Activated T-cell treated with anti-CD3 and anti-CD28 coated beads, Interleukin-2, amount 50 U/mL, for 72 hours (primary cell): ENCODE results near the gene TTYH2. TPM values are rescaled to one million over a fixed set of nuclear protein-coding genes. Genes with fewer than 3 reads are reported as not detected.
"Not testable (repeated sequence)": the region's sequence is repeated elsewhere in the genome, so short reads cannot be mapped to it uniquely, and the experiment has no call there.

Experiments used
- ATAC-seq, 2 donors: fragments of 150-1000 bp; cut with Tn5 transposase; replicated peaks in 1 of 2; 2 replicates each; pipeline ENCODE4 v1.10.0; 2021; ENCODE audit warnings: moderate library complexity in 2 of 2, mild to moderate bottlenecking in 1 of 2
- DNase-seq, 2 donors: peaks; one replicate each; pipeline ENCODE4 v3.0.0; 2021 to 2022; ENCODE audit warnings: mixed read lengths in 1 of 2
- H3K27ac Mint-ChIP-seq: one replicate; pipeline ENCODE4 v1.8.0; 2022; ENCODE audit warnings: mild to moderate bottlenecking, moderate library complexity, mixed read lengths
- H3K27me3 Mint-ChIP-seq: one replicate; pipeline ENCODE4 v1.8.0; 2022; ENCODE audit warnings: low read depth, mixed read lengths
- H3K36me3 Mint-ChIP-seq, 2 donors: one replicate each; pipeline ENCODE4 v1.8.0; 2022; ENCODE audit warnings: mixed read lengths in 2 of 2, mild to moderate bottlenecking in 1 of 2; ENCODE audit not compliant: insufficient read depth in 2 of 2
- H3K4me1 Mint-ChIP-seq: one replicate; pipeline ENCODE4 v1.8.0; 2022; ENCODE audit warnings: low read depth, mixed read lengths
- H3K4me3 Mint-ChIP-seq, 2 donors: one replicate each; pipeline ENCODE4 v1.8.0; 2022; ENCODE audit warnings: mild to moderate bottlenecking in 2 of 2, mixed read lengths in 2 of 2, moderate library complexity in 2 of 2
- H3K9me3 Mint-ChIP-seq, 2 donors: one replicate each; pipeline ENCODE4 v1.8.0; 2022; ENCODE audit warnings: mixed read lengths in 2 of 2
- total RNA-seq, 2 donors: library from RNA; stranded (reverse); gene quantifications; one replicate each; pipeline ENCODE4 v1.2.3, GENCODE V29; 2022

Gene TTYH2
- total RNA-seq, 2 donors from 2014 or later, result 5.3 to 7.2 TPM

GRCh38 chr17:74274060-74274708 is 60.8 kb downstream of the TTYH2 start, which contains the start of gene DNAI2:
Gene DNAI2, plus strand, starts transcription at chr17:74274234. Its CDS starts 7,584 bp downstream, at chr17:74281818.
- ATAC-seq, result peak in 1 of 2 donors; percentile 41
- H3K27ac Mint-ChIP-seq, result peak within 1 kb of the TSS; percentile 69
- H3K4me1 Mint-ChIP-seq, result peaks cover 28% of the 10 kb centered on the region
- peaks cover 40% of the 10 kb centered on the region for H3K27me3 Mint-ChIP-seq
- peak within 1 kb of the TSS; percentile 80 to 89 for H3K4me3 Mint-ChIP-seq
- H3K9me3 Mint-ChIP-seq, result no peaks in the 10 kb centered on the region
- no peak for DNase-seq
- H3K36me3 Mint-ChIP-seq, result no peaks in the 10 kb centered on the region

GRCh38 chr17:74274709-74275340 is 61.5 kb downstream of the TTYH2 start:
- peak overlapping the region in 1 of 2 donors; percentile 89 for H3K4me3 Mint-ChIP-seq
- H3K9me3 Mint-ChIP-seq, result no peaks in the 10 kb centered on the region
- ATAC-seq, result peak in 1 of 2 donors; percentile 47
- H3K27me3 Mint-ChIP-seq, result peaks cover 40% of the 10 kb centered on the region
- DNase-seq, result no peak
- no peak overlapping the region for H3K27ac Mint-ChIP-seq
- no peaks in the 10 kb centered on the region for H3K36me3 Mint-ChIP-seq
- peaks cover 31% of the 10 kb centered on the region for H3K4me1 Mint-ChIP-seq

GRCh38 chr17:74276051-74276476 is 62.7 kb downstream of the TTYH2 start:
- Mint-ChIP-seq H3K4me3 (no peak overlapping the region), H3K27me3 (peaks cover 31% of the 10 kb centered on the region), H3K27ac (no peak overlapping the region), H3K9me3 (no peaks in the 10 kb centered on the region), H3K36me3 (no peaks in the 10 kb centered on the region), H3K4me1 (peaks cover 42% of the 10 kb centered on the region)
- DNase-seq (no peak), ATAC-seq (no peak)

GRCh38 chr17:74276541-74277009 is 63.2 kb downstream of the TTYH2 start:
- DNase-seq, result no peak
- H3K9me3 Mint-ChIP-seq, result no peaks in the 10 kb centered on the region
- no peak overlapping the region for H3K4me3 Mint-ChIP-seq
- H3K27ac Mint-ChIP-seq, result no peak overlapping the region
- H3K36me3 Mint-ChIP-seq, result no peaks in the 10 kb centered on the region
- H3K4me1 Mint-ChIP-seq, result peaks cover 42% of the 10 kb centered on the region
- ATAC-seq, result no peak
- peaks cover 30% of the 10 kb centered on the region for H3K27me3 Mint-ChIP-seq

GRCh38 chr17:74277935-74278334 is 64.6 kb downstream of the TTYH2 start:
- Mint-ChIP-seq H3K4me3 (no peak overlapping the region), H3K27ac (peak overlapping the region; percentile 50), H3K36me3 (no peaks in the 10 kb centered on the region), H3K4me1 (peaks cover 46% of the 10 kb centered on the region), H3K9me3 (no peaks in the 10 kb centered on the region), H3K27me3 (peaks cover 23% of the 10 kb centered on the region)
- ATAC-seq, result no peak
- no peak for DNase-seq

- not testable (repeated sequence) for ATAC-seq, H3K36me3 Mint-ChIP-seq, H3K27me3 Mint-ChIP-seq, H3K9me3 Mint-ChIP-seq, DNase-seq
- Mint-ChIP-seq H3K27ac (peak overlapping the region; percentile 12), H3K4me3 (peak overlapping the region; percentile 36 to 54), H3K4me1 (peaks cover 51% of the 10 kb centered on the region)
Measured at GRCh38 chr17:74279617-74280016, 66.2 kb downstream of the TTYH2 start.

- DNase-seq (peak; percentile 62 to 66), ATAC-seq (peak; percentile 57 to 78)
- Mint-ChIP-seq H3K9me3 (no peaks in the 10 kb centered on the region), H3K27me3 (peaks cover 10% of the 10 kb centered on the region), H3K27ac (peak overlapping the region; percentile 12), H3K36me3 (no peaks in the 10 kb centered on the region), H3K4me1 (peaks cover 51% of the 10 kb centered on the region), H3K4me3 (peak overlapping the region; percentile 36 to 54)
Measured at GRCh38 chr17:74280093-74280513, 66.7 kb downstream of the TTYH2 start.

- H3K9me3 Mint-ChIP-seq, result no peaks in the 10 kb centered on the region
- H3K4me3 Mint-ChIP-seq, result no peak overlapping the region
- DNase-seq (peak in 1 of 2 donors; percentile 6), ATAC-seq (no peak)
- H3K4me1 Mint-ChIP-seq, result peaks cover 55% of the 10 kb centered on the region
- no peaks in the 10 kb centered on the region for H3K27me3 Mint-ChIP-seq
- no peak overlapping the region for H3K27ac Mint-ChIP-seq
- H3K36me3 Mint-ChIP-seq, result no peaks in the 10 kb centered on the region
Measured at GRCh38 chr17:74281799-74282198, 68.4 kb downstream of the TTYH2 start.

GRCh38 chr17:74282274-74282586 is 68.9 kb downstream of the TTYH2 start:
- not testable (repeated sequence) for DNase-seq, H3K36me3 Mint-ChIP-seq, H3K27me3 Mint-ChIP-seq, H3K9me3 Mint-ChIP-seq, H3K27ac Mint-ChIP-seq
- H3K4me1 Mint-ChIP-seq, result peaks cover 59% of the 10 kb centered on the region
- ATAC-seq, result peak in 1 of 2 donors; percentile 1
- H3K4me3 Mint-ChIP-seq, result peak overlapping the region; percentile 2 to 65

GRCh38 chr17:74282587-74283370 is 69.4 kb downstream of the TTYH2 start:
- ATAC-seq (peak; percentile 79), DNase-seq (peak; percentile 65 to 77)
- Mint-ChIP-seq H3K9me3 (no peaks in the 10 kb centered on the region), H3K4me1 (peaks cover 64% of the 10 kb centered on the region), H3K27ac (peak overlapping the region; percentile 94), H3K4me3 (peak overlapping the region; percentile 14 to 65), H3K36me3 (no peaks in the 10 kb centered on the region), H3K27me3 (no peaks in the 10 kb centered on the region)

- H3K4me3 Mint-ChIP-seq, result peak overlapping the region in 1 of 2 donors; percentile 65
- no peaks in the 10 kb centered on the region for H3K36me3 Mint-ChIP-seq
- H3K27me3 Mint-ChIP-seq, result no peaks in the 10 kb centered on the region
- H3K9me3 Mint-ChIP-seq, result no peaks in the 10 kb centered on the region
- DNase-seq (no peak), ATAC-seq (no peak)
- peaks cover 66% of the 10 kb centered on the region for H3K4me1 Mint-ChIP-seq
- peak overlapping the region; percentile 94 for H3K27ac Mint-ChIP-seq
Measured at GRCh38 chr17:74283371-74283673, 70.0 kb downstream of the TTYH2 start.

GRCh38 chr17:74287031-74287602 is 73.7 kb downstream of the TTYH2 start:
- Mint-ChIP-seq H3K36me3 (no peaks in the 10 kb centered on the region), H3K4me3 (peak overlapping the region in 1 of 2 donors; percentile 47), H3K9me3 (no peaks in the 10 kb centered on the region), H3K27me3 (no peaks in the 10 kb centered on the region), H3K27ac (no peak overlapping the region), H3K4me1 (peaks cover 72% of the 10 kb centered on the region)
- DNase-seq (no peak), ATAC-seq (no peak)

GRCh38 chr17:74288785-74289184 is 75.4 kb downstream of the TTYH2 start:
- ATAC-seq (peak; percentile 97), DNase-seq (peak; percentile 68 to 76)
- peak overlapping the region; percentile 75 for H3K27ac Mint-ChIP-seq
- H3K9me3 Mint-ChIP-seq, result no peaks in the 10 kb centered on the region
- no peaks in the 10 kb centered on the region for H3K36me3 Mint-ChIP-seq
- peak overlapping the region; percentile 75 to 84 for H3K4me3 Mint-ChIP-seq
- H3K27me3 Mint-ChIP-seq, result no peaks in the 10 kb centered on the region
- H3K4me1 Mint-ChIP-seq, result peaks cover 60% of the 10 kb centered on the region
